Stimulated activated CD8-positive, alpha-beta memory T cell treated with anti-CD3 and anti-CD28 coated beads, Interleukin-12 subunit alpha, Interleukin-12 subunit beta, amount 100 ng/mL, for 24 hours (primary cell): ENCODE data around the gene FAM151B.

Experiments used
- DNase-seq: peaks from one replicate; pipeline ENCODE4 v3.0.0-alpha.2; 2020; ENCODE audit errors: extremely low read depth

FAM151B gene

GRCh38 chr5:80588858-80589540 lies 101.1 kb downstream of the FAM151B start:
- no peak for DNase-seq

GRCh38 chr5:80590766-80591165 lies 102.9 kb downstream of the FAM151B start:
- no peak for DNase-seq

- no peak for DNase-seq
Observed at GRCh38 chr5:80591352-80591751, 103.5 kb downstream of the FAM151B start.

- no peak for DNase-seq
Observed at GRCh38 chr5:80592105-80592504, 104.2 kb downstream of the FAM151B start.
